ENCODE data around the gene PRR33. TPM values are rescaled to one million over a fixed set of nuclear protein-coding genes. Genes with fewer than 3 reads are reported as not detected.

Gene PRR33
- total and polyA plus RNA-seq, 2 donors (not counting 3 experiments of a cell fraction or from before 2014, with no cell fraction given) = not detected

GRCh38 chr11:1851468-1852180 lies 40.1 kb downstream of the PRR33 start:
- Histone ChIP-seq H4K20me1 (replicated peaks; ENCODE audit: control insufficient read depth, extremely low read depth, insufficient read depth, low read length) (no peaks in the 10 kb centered on the region), H3K36me3 (ENCODE audit: control insufficient read depth in 2 of 2, extremely low read depth in 1 of 2, insufficient read depth in 2 of 2, low read length in 2 of 2) (no peaks in the 10 kb centered on the region), H3K79me2 (ENCODE audit: control insufficient read depth, insufficient read depth, low read length) (no peaks in the 10 kb centered on the region), H3K9me3 (replicated peaks; ENCODE audit: control insufficient read depth, insufficient read depth, low read length) (no peaks in the 10 kb centered on the region), H3K4me1 (ENCODE audit: control insufficient read depth, extremely low read depth, insufficient read depth, low read length) (no peaks in the 10 kb centered on the region), H3K27ac (ENCODE audit: insufficient read depth, low read depth, low read length) (no peak overlapping the region), H3K4me3 (replicated peaks in 1 of 3; ENCODE audit: insufficient read depth in 1 of 3, low read depth in 1 of 3, low read length in 3 of 3) (no peak overlapping the region), H2AFZ (ENCODE audit: low read depth, low read length) (no peak overlapping the region), H3K4me2 (ENCODE audit: insufficient read depth, low read length) (no peak overlapping the region), H3K9me1 (replicated peaks; ENCODE audit: control insufficient read depth, extremely low read depth, insufficient read depth, low read length) (no peaks in the 10 kb centered on the region), H3K9ac (replicated peaks; ENCODE audit: extremely low read depth, insufficient read depth, low read length) (no peak overlapping the region), H3K27me3 (ENCODE audit: control insufficient read depth in 2 of 2, insufficient read depth in 2 of 2, low read length in 2 of 2) (no peaks in the 10 kb centered on the region)
- intact Hi-C loops (cut with micrococcal nuclease) (no loop called here), dilution Hi-C loops (cut with MboI; ENCODE audit: extremely low pct_ligation_motif_present, low sequenced_read_pairs) (no loop called here)
- TF ChIP-seq JUN (IDR thresholded peaks at IDR 0.05; ENCODE audit: borderline replicate concordance, insufficient read depth, insufficient read length, low read depth) (no peak), POLR2AphosphoS5 (IDR thresholded peaks at IDR 0.05; ENCODE audit: insufficient read depth, low read depth, low read length) (no peak), CTCF (IDR thresholded peaks at IDR 0.05; ENCODE audit: extremely low read depth in 1 of 2, insufficient read depth in 1 of 2, low read depth in 1 of 2, low read length in 2 of 2) (no peak), GATA2 (IDR thresholded peaks at IDR 0.05; ENCODE audit: insufficient read depth, insufficient read length, low read depth, low read length) (no peak), MAX (IDR thresholded peaks at IDR 0.05; ENCODE audit: insufficient read depth, insufficient read length) (no peak), POLR2A (IDR thresholded peaks at IDR 0.05; ENCODE audit: low read depth, low read length) (no peak), EZH2 (IDR thresholded peaks at IDR 0.05; ENCODE audit: borderline replicate concordance, low read depth, low read length, severe bottlenecking) (no peak), MYC (IDR thresholded peaks at IDR 0.05; ENCODE audit: low read depth, low read length) (no peak), FOS (IDR thresholded peaks at IDR 0.05; ENCODE audit: borderline replicate concordance, insufficient read depth, low read length) (no peak)
- ChIA-PET POLR2A (no interaction called here), CTCF (interaction anchor here (2.0 to 3.2 kb wide), 3 partner anchors 31 to 300 kb away, joined by 5 to 16 read pairs (median 6); no protein-coding TSS in a partner anchor)
- no peak for FAIRE-seq
- no TSS peak for BruUV-seq (replicated peaks)
- no peak for DNase-seq (ENCODE audit: low read depth, low spot score)
